GM23338 (cell line): ENCODE data around the gene ABCA7. TPM values are rescaled to one million over a fixed set of nuclear protein-coding genes. Genes with fewer than 3 reads are reported as not detected.

Experiments
- ATAC-seq: fragments of 200-7000 bp; cut with Tn5 transposase; 3 replicates; pipeline ENCODE4 v1.9.1; 2020
- DNase-seq: peaks from one replicate; pipeline ENCODE4 v3.0.0-alpha.2; 2015; ENCODE audit warnings: low spot score
- H2AFZ ChIP-seq: fragments of 200-600 bp; sonication (generic); 2 replicates; pipeline ENCODE4 v1.8.0; 2016; ENCODE audit warnings: antibody characterized with exemption, mild to moderate bottlenecking, moderate library complexity
- H3F3A ChIP-seq: fragments of 200-600 bp; sonication (generic); replicated peaks from 2 replicates; pipeline ENCODE4 v1.8.0; 2017; ENCODE audit warnings: antibody characterized with exemption, mixed run types, low read depth
- H3K27ac ChIP-seq: fragments of 200-600 bp; sonication (generic); 2 replicates; pipeline ENCODE4 v1.6.1; 2016; ENCODE audit warnings: low read depth
- H3K27me3 ChIP-seq: fragments of 200-600 bp; sonication (generic); 2 replicates; pipeline ENCODE4 v1.8.0; 2016; ENCODE audit warnings: mild to moderate bottlenecking, mixed run types, moderate library complexity; ENCODE audit not compliant: insufficient read depth
- H3K36me3 ChIP-seq: fragments of 200-600 bp; sonication (generic); 2 replicates; pipeline ENCODE4 v1.8.0; 2016; ENCODE audit warnings: mild to moderate bottlenecking; ENCODE audit not compliant: insufficient read depth
- H3K4me1 ChIP-seq: fragments of 200-600 bp; sonication (generic); 2 replicates; pipeline ENCODE4 v1.8.0; 2016; ENCODE audit warnings: mild to moderate bottlenecking, moderate library complexity; ENCODE audit not compliant: insufficient read depth
- H3K4me2 ChIP-seq: fragments of 200-600 bp; sonication (generic); 2 replicates; pipeline ENCODE4 v1.7.1; 2017; ENCODE audit warnings: mixed run types
- H3K4me3 ChIP-seq: fragments of 200-600 bp; sonication (generic); 2 replicates; pipeline ENCODE4 v1.6.1; 2016; ENCODE audit warnings: mixed run types
- H3K79me2 ChIP-seq: fragments of 200-600 bp; sonication (generic); replicated peaks from 2 replicates; pipeline ENCODE4 v1.8.0; 2017; ENCODE audit warnings: mild to moderate bottlenecking; ENCODE audit not compliant: insufficient read depth
- H3K9me2 ChIP-seq: fragments of 200-600 bp; sonication (generic); 2 replicates; pipeline ENCODE4 v1.8.0; 2017; ENCODE audit not compliant: insufficient read depth
- H4K20me1 ChIP-seq: fragments of 200-600 bp; sonication (generic); replicated peaks from 2 replicates; pipeline ENCODE4 v1.8.0; 2017; ENCODE audit warnings: mild to moderate bottlenecking; ENCODE audit not compliant: insufficient read depth
- H3K27ac Mint-ChIP-seq: 2 replicates; pipeline ENCODE4 v1.8.0; 2020; ENCODE audit warnings: inconsistent platforms, mild to moderate bottlenecking, moderate library complexity, mixed read lengths
- H3K27me3 Mint-ChIP-seq: 3 replicates; pipeline ENCODE4 v1.8.0; 2022; ENCODE audit warnings: low read depth, mild to moderate bottlenecking, moderate library complexity, mixed read lengths, inconsistent platforms; ENCODE audit not compliant: insufficient read depth, poor library complexity
- H3K36me3 Mint-ChIP-seq: 3 replicates; pipeline ENCODE4 v1.8.0; 2021; ENCODE audit warnings: low read depth, mild to moderate bottlenecking, inconsistent platforms, moderate library complexity, mixed read lengths
- H3K4me1 Mint-ChIP-seq: 3 replicates; pipeline ENCODE4 v1.8.0; 2020; ENCODE audit warnings: mild to moderate bottlenecking, inconsistent platforms, mixed read lengths
- H3K4me3 Mint-ChIP-seq: 3 replicates; pipeline ENCODE4 v1.8.0; 2021; ENCODE audit warnings: moderate library complexity, mild to moderate bottlenecking, inconsistent platforms, mixed read lengths
- H3K9me3 Mint-ChIP-seq: 3 replicates; pipeline ENCODE4 v1.8.0; 2020; ENCODE audit warnings: moderate library complexity, mild to moderate bottlenecking, inconsistent platforms, mixed read lengths
- CREB1 ChIP-seq: fragments of 250-450 bp; sonication (Bioruptor Pico); IDR thresholded peaks from 2 replicates; pipeline ENCODE4 v1.5.0; 2020; ENCODE audit warnings: low read depth, mild to moderate bottlenecking, moderate library complexity
- CTCF ChIP-seq, 2 experiments: fragments of 200-600 bp in 1 of 2; sonication (generic) in 1 of 2; conservative IDR thresholded peaks; 2 replicates each; pipeline versions ENCODE4 v1.5.1 to v1.6.1; 2016 to 2017; ENCODE audit warnings: antibody characterized with exemption in 2 of 2, low read depth in 2 of 2, mild to moderate bottlenecking in 2 of 2, moderate library complexity in 1 of 2
- ETS1 ChIP-seq: IDR thresholded peaks from 2 replicates; pipeline ENCODE4 v1.6.1; 2016; ENCODE audit warnings: antibody characterized with exemption
- EZH2 ChIP-seq: fragments of 200-600 bp; sonication (generic); IDR thresholded peaks from one replicate; pipeline ENCODE4 v1.8.0; 2017; ENCODE audit warnings: antibody characterized with exemption, mild to moderate bottlenecking, low read depth; ENCODE audit not compliant: unreplicated experiment
- EZH2phosphoT487 ChIP-seq: fragments of 200-600 bp; sonication (generic); IDR thresholded peaks from one replicate; pipeline ENCODE4 v1.8.1; 2018; ENCODE audit warnings: antibody characterized with exemption; ENCODE audit not compliant: unreplicated experiment
- JUNB ChIP-seq: IDR thresholded peaks from one replicate; pipeline ENCODE4 v1.6.1; 2016; ENCODE audit warnings: antibody characterized with exemption; ENCODE audit not compliant: unreplicated experiment
- NANOG ChIP-seq: IDR thresholded peaks from 2 replicates; pipeline ENCODE4 v1.6.1; 2016; ENCODE audit warnings: antibody characterized with exemption, borderline replicate concordance
- POLR2AphosphoS5 ChIP-seq: IDR thresholded peaks from 2 replicates; pipeline ENCODE4 v1.6.1; 2016; ENCODE audit warnings: antibody characterized with exemption, low read depth
- REST ChIP-seq: IDR thresholded peaks from one replicate; pipeline ENCODE4 v1.6.1; 2018; ENCODE audit warnings: antibody characterized with exemption; ENCODE audit not compliant: unreplicated experiment
- STAT1 ChIP-seq: IDR thresholded peaks from one replicate; pipeline ENCODE4 v1.6.1; 2016; ENCODE audit warnings: antibody characterized with exemption; ENCODE audit not compliant: unreplicated experiment
- ZNF114 ChIP-seq: fragments of 250-450 bp; sonication (Bioruptor Pico); IDR thresholded peaks from 2 replicates; pipeline ENCODE4 v1.5.0; 2020; ENCODE audit warnings: mild to moderate bottlenecking, moderate library complexity
- ZNF331 ChIP-seq: fragments of 250-450 bp; sonication (Bioruptor Pico); IDR thresholded peaks from 2 replicates; pipeline ENCODE4 v1.5.0; 2020; ENCODE audit warnings: low read depth, mild to moderate bottlenecking, moderate library complexity
- ZNF462 ChIP-seq: fragments of 250-450 bp; sonication (Bioruptor Pico); IDR thresholded peaks from 2 replicates; pipeline ENCODE4 v1.5.0; 2020; ENCODE audit warnings: mild to moderate bottlenecking, moderate library complexity
- polyA plus RNA-seq: library from polyadenylated mRNA; unstranded; fragments of >200 nt; fragmentation: Nextera tagmentation; extraction: Ambion mirVana; gene quantifications from 2 replicates; pipeline ENCODE4 v1.2.1, GENCODE V29; 2016
- total RNA-seq: library from RNA; depleted of rRNA; stranded (reverse); fragments of >200 nt; shearing (Covaris generic); gene quantifications from 2 replicates; pipeline ENCODE4 v1.2.3, GENCODE V29; 2014

ABCA7 gene
- total and polyA plus RNA-seq, 2 experiments from 2014 or later: 22.2 to 27.4 TPM

GRCh38 chr19:1019980-1020867, 19.7 kb upstream of the ABCA7 start:
- H3K27ac ChIP-seq: peak overlapping the region; percentile 39; the same call in 1 of the 2 replicates
- Mint-ChIP-seq H3K27ac (peak overlapping the region; percentile 88), H3K4me3 (peak overlapping the region; percentile 94), H3K9me3 (peaks cover 3% of the 10 kb centered on the region; the same call in 2 of the 3 replicates), H3K36me3 (no peaks in the 10 kb centered on the region), H3K27me3 (peaks cover 18% of the 10 kb centered on the region), H3K4me1 (peaks cover 28% of the 10 kb centered on the region)
- H4K20me1 ChIP-seq: peaks cover 15% of the 10 kb centered on the region
- no peak for TF ChIP-seq ZNF114 (CRISPR knock-in tag)
- TF ChIP-seq NANOG: no peak
- TF ChIP-seq ZNF331 (CRISPR knock-in tag): no peak
- TF ChIP-seq ETS1: no peak
- no peak for TF ChIP-seq EZH2phosphoT487
- TF ChIP-seq STAT1: no peak
- no peak for TF ChIP-seq ZNF462 (CRISPR knock-in tag)
- no peak for TF ChIP-seq JUNB
- TF ChIP-seq CTCF (conservative IDR thresholded peaks at IDR 0.05; ENCODE audit: low read depth in 2 of 2): no peak
- TF ChIP-seq EZH2: no peak
- no peak for TF ChIP-seq POLR2AphosphoS5
- no peak for TF ChIP-seq REST
- TF ChIP-seq CREB1: no peak
- H2AFZ ChIP-seq: no peak overlapping the region
- no peaks in the 10 kb centered on the region for H3K9me2 ChIP-seq
- H3F3A ChIP-seq: peaks cover 14% of the 10 kb centered on the region; the same call in 1 of the 2 replicates
- peak overlapping the region; percentile 91 for H3K4me3 ChIP-seq
- peaks cover 8% of the 10 kb centered on the region; the same call in 1 of the 2 replicates for H3K4me1 ChIP-seq
- no peak for ATAC-seq
- peaks cover 56% of the 10 kb centered on the region for H3K79me2 ChIP-seq
- peak; percentile 33 for DNase-seq
- H3K36me3 ChIP-seq: no peaks in the 10 kb centered on the region
- peak overlapping the region; percentile 87 for H3K4me2 ChIP-seq
- no peaks in the 10 kb centered on the region for H3K27me3 ChIP-seq
